ENCODE results near the gene G6PC1. TPM values are rescaled to one million over a fixed set of nuclear protein-coding genes. Genes with fewer than 3 reads are reported as not detected.
"Not testable (repeated sequence)": the region's sequence is repeated elsewhere in the genome, so short reads cannot be mapped to it uniquely, and the experiment has no call there.

G6PC1 gene
- total RNA-seq, 8 experiments from 2014 or later: 0.21 to 0.70 (median 0.47) TPM; not detected in 3

GRCh38 chr17:42918902-42919521 is 18.4 kb downstream of the G6PC1 start:
- 39 to 100% (median 59%) methylated on average over 1 to 3 of the region's 3 CpGs; no CpG with 5 or more reads in 2 of the 10 experiments for WGBS, 10 experiments
- Histone ChIP-seq H3K27ac (no peak overlapping the region), H3K4me3 (no peak overlapping the region), H3K4me1 (replicated peaks in 1 of 2) (no peaks in the 10 kb centered on the region)
- ATAC-seq (replicated peaks in 6 of 8): peak in 1 of 8 experiments; percentile 41
- in situ Hi-C loops (cut with MboI; ENCODE audit: low pct_unique_long_range_greater_than_20kb in 2 of 9, low sequenced_read_pairs in 9 of 9, unreplicated experiment in 9 of 9): no loop called here

DNA sequence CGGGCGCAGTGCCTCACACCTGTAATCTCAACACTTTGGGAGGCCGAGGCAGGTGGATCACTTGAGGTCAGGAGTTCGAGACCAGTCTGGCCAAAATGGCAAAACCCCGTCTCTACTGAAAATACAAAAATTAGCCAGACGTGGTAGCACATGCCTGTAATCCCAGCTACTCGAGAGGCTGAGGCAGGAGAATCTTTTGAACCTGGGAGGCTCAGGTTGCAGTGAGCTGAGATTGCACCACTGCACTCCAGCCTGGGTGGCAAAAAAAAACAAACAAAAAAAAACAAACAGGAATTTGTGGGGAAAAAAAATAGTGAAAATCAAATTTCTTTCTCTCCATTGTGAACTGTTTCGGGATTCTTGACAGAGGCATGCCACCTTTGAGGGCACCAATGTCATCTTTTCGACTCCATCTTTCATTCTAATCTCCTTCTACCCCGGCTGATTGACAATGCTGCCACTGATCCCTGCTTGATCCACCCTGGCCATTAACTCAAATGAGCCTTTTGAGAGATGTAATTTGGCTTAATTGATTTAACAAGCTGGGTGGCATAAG is 19.0 kb downstream of the G6PC1 start:
- in situ Hi-C loops (cut with MboI; ENCODE audit: low pct_unique_long_range_greater_than_20kb in 2 of 9, low sequenced_read_pairs in 9 of 9, unreplicated experiment in 9 of 9); ATAC-seq (replicated peaks in 6 of 8); H3K27ac ChIP-seq; H3K4me3 ChIP-seq; H3K4me1 ChIP-seq (replicated peaks in 1 of 2): not testable (repeated sequence)
- WGBS, 10 experiments: 49 to 100% (median 82%) methylated on average over 1 to 9 of the region's 10 CpGs

- no peak for ATAC-seq (replicated peaks in 6 of 8)
- no peak overlapping the region for H3K4me3 ChIP-seq
- WGBS, 10 experiments: 20 to 100% (median 58%) methylated on average over 1 to 5 of the region's 10 CpGs
- no peaks in the 10 kb centered on the region for H3K4me1 ChIP-seq (replicated peaks in 1 of 2)
- H3K27ac ChIP-seq: no peak overlapping the region
- in situ Hi-C loops (cut with MboI; ENCODE audit: low pct_unique_long_range_greater_than_20kb in 2 of 9, low sequenced_read_pairs in 9 of 9, unreplicated experiment in 9 of 9): no loop called here
Observed at GRCh38 chr17:42920106-42920900, 19.7 kb downstream of the G6PC1 start.

- no peak overlapping the region for H3K27ac ChIP-seq
- H3K4me1 ChIP-seq (replicated peaks in 1 of 2): no peaks in the 10 kb centered on the region
- no peak overlapping the region for H3K4me3 ChIP-seq
- no peak for ATAC-seq (replicated peaks in 6 of 8)
- 15 to 100% (median 33%) methylated on average over 1 to 3 of the region's 3 CpGs; no CpG with 5 or more reads in 1 of the 10 experiments for WGBS, 10 experiments
- in situ Hi-C loops (cut with MboI; ENCODE audit: low pct_unique_long_range_greater_than_20kb in 2 of 9, low sequenced_read_pairs in 9 of 9, unreplicated experiment in 9 of 9): no loop called here
Observed at GRCh38 chr17:42920922-42921321, 20.3 kb downstream of the G6PC1 start.

DNA sequence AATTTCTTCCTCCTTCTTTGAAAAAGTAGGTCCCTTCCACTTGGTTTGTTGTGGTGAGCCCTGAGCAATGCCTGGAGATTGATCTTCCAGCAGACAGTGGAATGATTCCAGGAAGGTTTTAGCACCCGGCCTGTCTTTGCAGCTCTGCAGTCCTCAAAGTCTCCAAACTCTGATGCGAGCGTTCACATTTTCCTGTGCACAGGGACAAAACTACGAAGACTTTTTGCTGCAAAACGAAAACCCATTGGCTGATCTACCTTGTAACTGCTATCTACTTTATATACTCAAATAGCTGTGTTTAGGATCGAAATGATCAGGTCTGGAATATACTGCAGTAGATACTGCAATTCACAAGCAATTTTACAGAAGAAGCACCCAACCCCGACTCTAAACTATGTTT is 21.7 kb downstream of the G6PC1 start:
- no peak overlapping the region for H3K27ac ChIP-seq
- no peak overlapping the region for H3K4me3 ChIP-seq
- WGBS, 10 experiments: 0 to 85% (median 68%) methylated on average over 1 to 7 of the region's 7 CpGs
- no peak for ATAC-seq (replicated peaks in 6 of 8)
- in situ Hi-C loops (cut with MboI; ENCODE audit: low pct_unique_long_range_greater_than_20kb in 2 of 9, low sequenced_read_pairs in 9 of 9, unreplicated experiment in 9 of 9): no loop called here
- no peaks in the 10 kb centered on the region for H3K4me1 ChIP-seq (replicated peaks in 1 of 2)

DNA sequence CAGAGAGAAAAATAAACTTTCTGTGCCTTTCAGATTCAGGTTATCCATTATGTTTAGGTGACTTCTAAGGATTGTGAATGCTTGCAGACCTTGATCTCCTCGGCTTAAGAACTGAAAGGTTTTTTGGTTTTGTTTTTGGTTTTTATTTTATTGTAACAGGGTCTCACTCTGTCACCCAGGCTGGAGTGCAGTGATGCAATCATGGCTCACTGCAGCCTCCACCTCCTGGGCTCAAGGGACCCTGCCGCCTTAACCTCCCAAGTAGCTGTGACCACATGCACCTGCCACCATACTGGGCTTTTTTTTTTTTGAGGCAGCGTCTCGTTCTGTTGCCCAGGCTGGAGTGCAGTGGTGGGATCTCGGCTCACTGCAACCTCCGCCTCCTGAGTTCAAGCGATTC is 22.9 kb downstream of the G6PC1 start:
- in situ Hi-C loops (cut with MboI; ENCODE audit: low pct_unique_long_range_greater_than_20kb in 2 of 9, low sequenced_read_pairs in 9 of 9, unreplicated experiment in 9 of 9); H3K27ac ChIP-seq; H3K4me1 ChIP-seq (replicated peaks in 1 of 2); ATAC-seq (replicated peaks in 6 of 8); H3K4me3 ChIP-seq: not testable (repeated sequence)
- 14 to 80% (median 76%) methylated on average over 1 to 6 of the region's 7 CpGs; no CpG with 5 or more reads in 4 of the 10 experiments for WGBS, 10 experiments

DNA sequence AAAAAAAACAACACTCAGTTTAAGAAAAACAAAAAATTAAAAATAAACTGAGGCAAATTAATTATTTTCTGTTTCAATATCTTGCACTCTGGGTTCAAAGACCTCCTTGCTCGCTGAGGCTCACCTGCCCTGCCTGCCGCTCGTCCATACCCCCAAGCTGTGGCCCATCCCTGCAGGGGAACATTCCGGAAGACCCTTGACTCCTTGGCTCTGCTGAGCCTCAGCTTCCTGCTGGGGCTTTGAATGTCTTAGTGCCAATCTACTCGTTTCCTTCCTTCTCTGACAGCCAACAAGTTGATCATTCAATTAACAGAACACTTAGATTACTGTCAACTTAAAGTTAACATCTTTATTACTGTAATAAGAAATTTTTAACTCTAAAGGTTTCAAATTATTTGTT is 24.3 kb downstream of the G6PC1 start:
- ATAC-seq (replicated peaks in 6 of 8): no peak
- Histone ChIP-seq H3K27ac (no peak overlapping the region), H3K4me1 (replicated peaks in 1 of 2) (no peaks in the 10 kb centered on the region), H3K4me3 (no peak overlapping the region)
- 30 to 70% (median 43%) methylated on average over 1 to 5 of the region's 5 CpGs; no CpG with 5 or more reads in 2 of the 10 experiments for WGBS, 10 experiments
- in situ Hi-C loops (cut with MboI; ENCODE audit: low pct_unique_long_range_greater_than_20kb in 2 of 9, low sequenced_read_pairs in 9 of 9, unreplicated experiment in 9 of 9): loop anchor here in 3 of 9 experiments (25.0 kb wide), 1 partner anchor 88 kb away; the partner anchor contains the start of genes AOC2 (in 3 of the 3) and PSME3 (in 3 of the 3)

GRCh38 chr17:42928714-42929496 is 28.3 kb downstream of the G6PC1 start:
- ATAC-seq (replicated peaks in 6 of 8): peak in 4 of 8 experiments; percentile 29 to 98 (median 96)
- in situ Hi-C loops (cut with MboI; ENCODE audit: low pct_unique_long_range_greater_than_20kb in 2 of 9, low sequenced_read_pairs in 9 of 9, unreplicated experiment in 9 of 9): loop anchor here in 3 of 9 experiments (25.0 kb wide), 1 partner anchor 92 kb away; the partner anchor contains the start of genes AOC2 (in 3 of the 3) and PSME3 (in 3 of the 3)
- 17 to 82% (median 59%) methylated on average over 3 to 9 of the region's 9 CpGs; no CpG with 5 or more reads in 2 of the 10 experiments for WGBS, 10 experiments
- no peak overlapping the region for H3K4me3 ChIP-seq
- H3K27ac ChIP-seq: no peak overlapping the region
- H3K4me1 ChIP-seq (replicated peaks in 1 of 2): no peaks in the 10 kb centered on the region

GRCh38 chr17:42929497-42929844 is 28.9 kb downstream of the G6PC1 start:
- no peak for ATAC-seq (replicated peaks in 6 of 8)
- 71 to 100% (median 100%) methylated on average over 1 of the region's 1 CpG; no CpG with 5 or more reads in 5 of the 10 experiments for WGBS, 10 experiments
- Histone ChIP-seq H3K4me3 (no peak overlapping the region), H3K27ac (no peak overlapping the region), H3K4me1 (replicated peaks in 1 of 2) (no peaks in the 10 kb centered on the region)
- in situ Hi-C loops (cut with MboI; ENCODE audit: low pct_unique_long_range_greater_than_20kb in 2 of 9, low sequenced_read_pairs in 9 of 9, unreplicated experiment in 9 of 9): loop anchor here in 3 of 9 experiments (25.0 kb wide), 1 partner anchor 92 kb away; the partner anchor contains the start of genes AOC2 (in 3 of the 3) and PSME3 (in 3 of the 3)

GRCh38 chr17:42937712-42938596 is 37.4 kb downstream of the G6PC1 start:
- ATAC-seq (replicated peaks in 6 of 8): peak; percentile 66 to 97 (median 80)
- in situ Hi-C loops (cut with MboI; ENCODE audit: low pct_unique_long_range_greater_than_20kb in 2 of 9, low sequenced_read_pairs in 9 of 9, unreplicated experiment in 9 of 9): loop anchor here in 4 of 9 experiments (10.0 to 25.0 kb wide), 2 partner anchors 93 to 101 kb away; partner anchors contain the start of genes AOC2 (in 4 of the 4) and PSME3 (in 3 of the 4)
- Histone ChIP-seq H3K27ac (no peak overlapping the region), H3K4me3 (no peak overlapping the region), H3K4me1 (replicated peaks in 1 of 2) (no peaks in the 10 kb centered on the region)
- 0 to 89% (median 25%) methylated on average over 1 to 8 of the region's 9 CpGs; no CpG with 5 or more reads in 1 of the 10 experiments for WGBS, 10 experiments

- 0 to 80% (median 38%) methylated on average over 1 to 3 of the region's 3 CpGs for WGBS, 10 experiments
- in situ Hi-C loops (cut with MboI; ENCODE audit: low pct_unique_long_range_greater_than_20kb in 2 of 9, low sequenced_read_pairs in 9 of 9, unreplicated experiment in 9 of 9): loop anchor here in 3 of 9 experiments (25.0 kb wide), 1 partner anchor 107 kb away; the partner anchor contains the start of genes AOC2 (in 3 of the 3) and PSME3 (in 3 of the 3)
- H3K4me1 ChIP-seq (replicated peaks in 1 of 2): no peaks in the 10 kb centered on the region
- no peak for ATAC-seq (replicated peaks in 6 of 8)
- no peak overlapping the region for H3K4me3 ChIP-seq
- no peak overlapping the region for H3K27ac ChIP-seq
Observed at GRCh38 chr17:42944211-42944610, 43.6 kb downstream of the G6PC1 start.

Data from motor neuron (in vitro differentiated cells).